ENCODE results near the gene SLC25A21.

The SLC25A21 gene

GRCh38 chr14:37153483-37153882 lies 18.9 kb downstream of the SLC25A21 start:
- no peaks in the 10 kb centered on the region for H4K20me1 ChIP-seq (ENCODE audit: low read depth, low read length)
- H3K4me2 ChIP-seq (ENCODE audit: low read depth, low read length, poor library complexity, severe bottlenecking), result no peak overlapping the region
- H3K36me3 ChIP-seq (ENCODE audit: low read length), result no peaks in the 10 kb centered on the region
- no peaks in the 10 kb centered on the region for H3F3A ChIP-seq (ENCODE audit: insufficient read depth)
- no peaks in the 10 kb centered on the region for H3K27me3 ChIP-seq (ENCODE audit: low read length)
- H3K9me2 ChIP-seq (replicated peaks; ENCODE audit: insufficient read depth, low read length), result no peaks in the 10 kb centered on the region
- no peaks in the 10 kb centered on the region for H3K9me3 ChIP-seq (ENCODE audit: insufficient read depth, low read length)
- no peak overlapping the region for H2AFZ ChIP-seq (ENCODE audit: low read depth, low read length, severe bottlenecking)
- no peaks in the 10 kb centered on the region for H3K79me2 ChIP-seq (ENCODE audit: insufficient read depth, low read length)
- H3K4me3 ChIP-seq (ENCODE audit: insufficient read depth, low read length, poor library complexity, severe bottlenecking), result no peak overlapping the region
- TF ChIP-seq EZH2phosphoT487 (conservative IDR thresholded peaks at IDR 0.05; ENCODE audit: low read length), result no peak
- TF ChIP-seq, protein P1, sequence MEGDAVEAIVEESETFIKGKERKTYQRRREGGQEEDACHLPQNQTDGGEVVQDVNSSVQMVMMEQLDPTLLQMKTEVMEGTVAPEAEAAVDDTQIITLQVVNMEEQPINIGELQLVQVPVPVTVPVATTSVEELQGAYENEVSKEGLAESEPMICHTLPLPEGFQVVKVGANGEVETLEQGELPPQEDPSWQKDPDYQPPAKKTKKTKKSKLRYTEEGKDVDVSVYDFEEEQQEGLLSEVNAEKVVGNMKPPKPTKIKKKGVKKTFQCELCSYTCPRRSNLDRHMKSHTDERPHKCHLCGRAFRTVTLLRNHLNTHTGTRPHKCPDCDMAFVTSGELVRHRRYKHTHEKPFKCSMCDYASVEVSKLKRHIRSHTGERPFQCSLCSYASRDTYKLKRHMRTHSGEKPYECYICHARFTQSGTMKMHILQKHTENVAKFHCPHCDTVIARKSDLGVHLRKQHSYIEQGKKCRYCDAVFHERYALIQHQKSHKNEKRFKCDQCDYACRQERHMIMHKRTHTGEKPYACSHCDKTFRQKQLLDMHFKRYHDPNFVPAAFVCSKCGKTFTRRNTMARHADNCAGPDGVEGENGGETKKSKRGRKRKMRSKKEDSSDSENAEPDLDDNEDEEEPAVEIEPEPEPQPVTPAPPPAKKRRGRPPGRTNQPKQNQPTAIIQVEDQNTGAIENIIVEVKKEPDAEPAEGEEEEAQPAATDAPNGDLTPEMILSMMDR (IDR thresholded peaks at IDR 0.05; ENCODE audit: insufficient read depth, low read length, poor library complexity, severe bottlenecking), result no peak
- no peak overlapping the region for H3K9ac ChIP-seq (ENCODE audit: low read length)
- no peak overlapping the region for H3K27ac ChIP-seq (ENCODE audit: low read depth, low read length)

DNA sequence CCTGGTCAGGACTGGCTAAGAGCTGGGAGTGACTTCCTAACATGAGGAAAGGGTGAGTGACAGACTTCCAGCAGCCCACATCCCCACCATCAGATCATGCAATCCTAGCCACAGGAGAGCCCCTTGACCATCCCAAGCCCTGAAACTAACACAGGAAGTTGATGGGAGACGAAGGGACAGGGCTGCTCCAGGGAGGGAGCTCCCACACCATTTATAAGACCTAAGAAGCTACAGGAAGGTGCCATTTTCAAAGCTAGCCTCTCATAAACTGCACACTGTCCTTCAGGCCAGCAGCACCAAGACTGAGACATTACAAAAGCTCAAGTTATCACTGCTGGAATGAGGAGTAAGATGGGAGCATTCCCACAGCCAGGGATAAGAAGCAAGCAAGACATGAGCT lies 19.4 kb downstream of the SLC25A21 start:
- H3K27me3 ChIP-seq (ENCODE audit: low read length), result no peaks in the 10 kb centered on the region
- TF ChIP-seq, protein P1 (IDR thresholded peaks at IDR 0.05; ENCODE audit: insufficient read depth, low read length, poor library complexity, severe bottlenecking), result no peak
- no peak for TF ChIP-seq EZH2phosphoT487 (conservative IDR thresholded peaks at IDR 0.05; ENCODE audit: low read length)

DNA sequence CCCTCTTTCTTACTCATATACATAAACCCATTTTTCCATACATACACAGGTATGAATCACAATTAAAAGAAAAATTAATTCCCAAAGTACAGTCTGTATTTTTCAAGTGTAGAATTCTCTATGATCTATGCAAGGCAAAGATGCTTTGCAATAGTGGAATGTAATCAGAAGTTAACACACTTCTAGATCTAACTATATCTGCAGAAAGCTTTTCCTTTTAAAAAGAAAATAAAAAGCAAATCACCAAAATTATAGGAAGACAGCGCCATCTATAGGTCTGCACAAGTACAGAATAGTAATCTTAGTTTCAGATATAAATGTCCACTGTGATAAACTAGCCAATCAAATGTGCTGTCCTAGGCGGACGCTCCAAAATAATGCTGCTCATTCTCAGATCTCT lies 22.0 kb downstream of the SLC25A21 start:
- Histone ChIP-seq H3K36me3 (ENCODE audit: low read length) (no peaks in the 10 kb centered on the region), H3K27me3 (ENCODE audit: low read length) (no peaks in the 10 kb centered on the region), H2AFZ (ENCODE audit: low read depth, low read length, severe bottlenecking) (no peak overlapping the region), H3K79me2 (ENCODE audit: insufficient read depth, low read length) (no peaks in the 10 kb centered on the region), H3F3A (ENCODE audit: insufficient read depth) (no peaks in the 10 kb centered on the region), H3K9me3 (ENCODE audit: insufficient read depth, low read length) (no peaks in the 10 kb centered on the region), H3K4me2 (ENCODE audit: low read depth, low read length, poor library complexity, severe bottlenecking) (no peak overlapping the region), H3K9ac (ENCODE audit: low read length) (no peak overlapping the region), H4K20me1 (ENCODE audit: low read depth, low read length) (no peaks in the 10 kb centered on the region), H3K9me2 (replicated peaks; ENCODE audit: insufficient read depth, low read length) (no peaks in the 10 kb centered on the region), H3K4me3 (ENCODE audit: insufficient read depth, low read length, poor library complexity, severe bottlenecking) (no peak overlapping the region), H3K27ac (ENCODE audit: low read depth, low read length) (no peak overlapping the region)
- TF ChIP-seq EZH2phosphoT487 (conservative IDR thresholded peaks at IDR 0.05; ENCODE audit: low read length), result no peak
- TF ChIP-seq, protein P1 (IDR thresholded peaks at IDR 0.05; ENCODE audit: insufficient read depth, low read length, poor library complexity, severe bottlenecking), result peak; percentile 49

More for the DNA sequence above, 19.4 kb downstream of the SLC25A21 start:
- H4K20me1 ChIP-seq (ENCODE audit: low read depth, low read length), result no peaks in the 10 kb centered on the region
- no peak overlapping the region for H3K27ac ChIP-seq (ENCODE audit: low read depth, low read length)
- H3K9ac ChIP-seq (ENCODE audit: low read length), result no peak overlapping the region
- H3K4me2 ChIP-seq (ENCODE audit: low read depth, low read length, poor library complexity, severe bottlenecking), result no peak overlapping the region
- no peaks in the 10 kb centered on the region for H3K79me2 ChIP-seq (ENCODE audit: insufficient read depth, low read length)
- no peaks in the 10 kb centered on the region for H3K9me3 ChIP-seq (ENCODE audit: insufficient read depth, low read length)
- no peak overlapping the region for H2AFZ ChIP-seq (ENCODE audit: low read depth, low read length, severe bottlenecking)
- no peaks in the 10 kb centered on the region for H3K9me2 ChIP-seq (replicated peaks; ENCODE audit: insufficient read depth, low read length)
- H3K36me3 ChIP-seq (ENCODE audit: low read length), result no peaks in the 10 kb centered on the region
- no peaks in the 10 kb centered on the region for H3F3A ChIP-seq (ENCODE audit: insufficient read depth)
- H3K4me3 ChIP-seq (ENCODE audit: insufficient read depth, low read length, poor library complexity, severe bottlenecking), result no peak overlapping the region

All from SU-DHL-6 (cell line).